HCT116 (cell line): ENCODE results near the gene LRRC9. TPM values are rescaled to one million over a fixed set of nuclear protein-coding genes. Genes with fewer than 3 reads are reported as not detected.

Experiments
- ATAC-seq: fragments of 200-7000 bp; cut with Tn5 transposase; 2 replicates; pipeline ENCODE4 v1.9.1; 2020; ENCODE audit warnings: mild to moderate bottlenecking, moderate library complexity
- BruUV-seq: library from RNA; stranded (reverse); fragments of 400-500 nt; replicated peaks from 2 replicates; lab custom pipeline; 2021; lab: Mats Ljungman, UMichigan
- CTCF ChIA-PET: fragments of 300-600 bp; sonication (Branson Sonifier 250); formaldehyde crosslinking; loops from one replicate; lab custom pipeline; 2021; ENCODE audit warnings: antibody characterized with exemption; lab: Charles Lee
- POLR2A ChIA-PET: fragments of 300-600, 350-600 bp; sonication (Branson Sonifier 250); formaldehyde crosslinking; loops from one replicate; lab custom pipeline; 2021; ENCODE audit warnings: antibody characterized with exemption; lab: Charles Lee
- RAD21 ChIA-PET, 2 experiments: fragments of 300-600 bp; sonication (Branson Sonifier 250); formaldehyde crosslinking; loops; one replicate each; lab custom pipeline; 2023; ENCODE audit warnings: low total read pairs in 2 of 2; ENCODE audit not compliant: uncharacterized antibody in 2 of 2, unreplicated experiment in 2 of 2, low non-redundant PET in 1 of 2; lab: Charles Lee
- DNase-seq: peaks from one replicate; pipeline ENCODE4 v3.0.0-alpha.2; 2010; ENCODE audit warnings: low read depth, low spot score
- H2AFZ ChIP-seq: fragments of 200-600 bp; shearing (Covaris generic), sonication (generic); 2 replicates; pipeline ENCODE4 v1.6.1; 2017; ENCODE audit warnings: low read depth, mixed run types, mixed read lengths, antibody characterized with exemption, low read length; ENCODE audit not compliant: poor library complexity, severe bottlenecking
- H3K27ac ChIP-seq: 2 replicates; pipeline ENCODE4 v1.5.1; 2012; ENCODE audit warnings: low read depth, low read length
- H3K27me3 ChIP-seq: fragments of 200-600 bp; sonication (generic); 2 replicates; pipeline ENCODE4 v1.6.1; 2016; ENCODE audit warnings: mixed run types, low read length, mixed read lengths; ENCODE audit not compliant: insufficient read depth
- H3K36me3 ChIP-seq, 2 experiments: fragments of 200-500 bp in 1 of 2; fragments of 200-600 bp in 1 of 2; sonication (Bioruptor generic) in 1 of 2; sonication (generic) in 1 of 2; 2 replicates each; pipeline versions ENCODE4 v1.5.1 to v1.6.1; 2014 to 2016; ENCODE audit warnings: low read length in 2 of 2, inconsistent platforms in 1 of 2, mixed read lengths in 1 of 2, mixed run types in 1 of 2; ENCODE audit not compliant: insufficient read depth in 2 of 2, control insufficient read depth in 1 of 2
- H3K4me1 ChIP-seq, 2 experiments: fragments of 200-600 bp in 1 of 2; sonication (generic) in 1 of 2; 2 replicates each; pipeline versions ENCODE4 v1.5.1 to v1.6.1; 2012 to 2017; ENCODE audit warnings: low read length in 2 of 2, inconsistent platforms in 1 of 2, mild to moderate bottlenecking in 1 of 2, mixed read lengths in 1 of 2, mixed run types in 1 of 2, moderate library complexity in 1 of 2; ENCODE audit not compliant: insufficient read depth in 2 of 2, control insufficient read depth in 1 of 2
- H3K4me2 ChIP-seq: fragments of 200-600 bp; sonication (generic); 2 replicates; pipeline ENCODE4 v1.6.1; 2017; ENCODE audit warnings: mixed run types, low read length, mixed read lengths
- H3K4me3 ChIP-seq, 2 experiments: fragments of 200-600 bp in 1 of 2; sonication (generic) in 1 of 2; replicated peaks in 1 of 2; 2 replicates each; pipeline ENCODE4 v1.5.1; 2011 to 2016; ENCODE audit warnings: low read length in 2 of 2, control low read depth in 1 of 2, low read depth in 1 of 2, mild to moderate bottlenecking in 1 of 2, mixed read lengths in 1 of 2, mixed run types in 1 of 2
- H3K79me2 ChIP-seq: fragments of 200-600 bp; sonication (generic); 2 replicates; pipeline ENCODE4 v1.6.1; 2017; ENCODE audit warnings: mild to moderate bottlenecking, mixed run types, low read length, moderate library complexity, mixed read lengths; ENCODE audit not compliant: insufficient read depth
- H3K9ac ChIP-seq: fragments of 200-600 bp; sonication (generic); 2 replicates; pipeline ENCODE4 v1.6.1; 2016; ENCODE audit warnings: low read length, mixed read lengths
- H3K9me2 ChIP-seq: fragments of 200-600 bp; sonication (generic), shearing (Covaris generic); 2 replicates; pipeline ENCODE4 v1.6.1; 2017; ENCODE audit warnings: mixed run types, mild to moderate bottlenecking, moderate library complexity; ENCODE audit not compliant: insufficient read depth
- H3K9me3 ChIP-seq, 2 experiments: fragments of 200-500 bp in 1 of 2; fragments of 200-600 bp in 1 of 2; sonication (Bioruptor generic) in 1 of 2; sonication (generic) in 1 of 2; 2 replicates each; pipeline ENCODE4 v1.6.1; 2014 to 2017; ENCODE audit warnings: low read length in 2 of 2, mixed read lengths in 2 of 2, inconsistent platforms in 1 of 2, low read depth in 1 of 2, mild to moderate bottlenecking in 1 of 2, mixed run types in 1 of 2, moderate library complexity in 1 of 2; ENCODE audit not compliant: control insufficient read depth in 1 of 2, insufficient read depth in 1 of 2
- H4K20me1 ChIP-seq: fragments of 200-600 bp; sonication (generic), shearing (Covaris generic); 2 replicates; pipeline ENCODE4 v1.6.1; 2017; ENCODE audit warnings: mixed run types, mild to moderate bottlenecking, moderate library complexity; ENCODE audit not compliant: insufficient read depth
- CEBPB ChIP-seq: IDR thresholded peaks from 2 replicates; pipeline ENCODE4 v1.6.1; 2012; ENCODE audit warnings: low read depth
- ELF1 ChIP-seq: IDR thresholded peaks from 2 replicates; pipeline ENCODE4 v1.6.1; 2012; ENCODE audit warnings: low read depth, borderline replicate concordance
- EZH2 ChIP-seq: fragments of 200-600 bp; sonication (generic); IDR thresholded peaks from 2 replicates; pipeline ENCODE4 v1.6.1; 2017; ENCODE audit warnings: antibody characterized with exemption, mixed run types
- EZH2phosphoT487 ChIP-seq: fragments of 200-600 bp; IDR thresholded peaks from 2 replicates; pipeline ENCODE4 v1.6.1; 2018; ENCODE audit warnings: antibody characterized with exemption, borderline replicate concordance
- FOSL1 ChIP-seq: IDR thresholded peaks from 2 replicates; pipeline ENCODE4 v1.6.1; 2012; ENCODE audit warnings: low read depth
- POLR2AphosphoS5 ChIP-seq: IDR thresholded peaks from 2 replicates; pipeline ENCODE4 v1.6.1; 2011; ENCODE audit warnings: mild to moderate bottlenecking, low read depth, low read length, moderate library complexity
- REST ChIP-seq: IDR thresholded peaks from 2 replicates; pipeline ENCODE4 v1.6.1; 2012; ENCODE audit warnings: low read depth
- SIN3A ChIP-seq: IDR thresholded peaks from 2 replicates; pipeline ENCODE4 v1.6.1; 2012; ENCODE audit warnings: low read depth
- SRF ChIP-seq: IDR thresholded peaks from 2 replicates; pipeline ENCODE4 v1.6.1; 2012; ENCODE audit warnings: low read depth
- TCF7L2 ChIP-seq: IDR thresholded peaks from 2 replicates; pipeline ENCODE4 v1.7.0; 2011; ENCODE audit warnings: borderline replicate concordance, inconsistent platforms; ENCODE audit not compliant: insufficient read depth, insufficient read length; ENCODE audit errors: extremely low read depth
- YY1 ChIP-seq: IDR thresholded peaks from 2 replicates; pipeline ENCODE4 v1.6.1; 2011; ENCODE audit warnings: low read length, low read depth, moderate library complexity, mild to moderate bottlenecking; ENCODE audit not compliant: insufficient replicate concordance; ENCODE audit errors: extremely low read depth
- ZBTB33 ChIP-seq: IDR thresholded peaks from 2 replicates; pipeline ENCODE4 v1.6.1; 2011; ENCODE audit warnings: mild to moderate bottlenecking, low read length, moderate library complexity; ENCODE audit not compliant: insufficient replicate concordance; ENCODE audit errors: extremely low read depth
- ZFX ChIP-seq: fragments of 450-650 bp; IDR thresholded peaks from 2 replicates; pipeline ENCODE4 v1.6.1; 2017
- intact Hi-C: fragments of 100-400 bp; cut with micrococcal nuclease; formaldehyde crosslinking; loops from 2 replicates; pipeline ENCODE4 v1.10.0; 2022
- total RNA-seq: library from RNA; stranded (reverse); gene quantifications from one replicate; pipeline ENCODE4 v1.2.1, GENCODE V29; 2021; ENCODE audit not compliant: unreplicated experiment
- TF ChIP-seq, protein P1 (sequence below): IDR thresholded peaks from 2 replicates; pipeline ENCODE4 v1.6.1; 2012
- TF ChIP-seq, protein P2 (sequence below): IDR thresholded peaks from 2 replicates; pipeline ENCODE4 v1.6.1; 2012
- TF ChIP-seq, protein P3 (sequence below), 3 experiments: fragments of 200-600 bp in 1 of 3; sonication (generic) in 1 of 3; IDR thresholded peaks in 2 of 3; conservative IDR thresholded peaks in 1 of 3; 2 replicates each; pipeline ENCODE4 v1.5.1; 2012 to 2017; ENCODE audit warnings: low read depth in 2 of 3, low read length in 2 of 3, antibody characterized with exemption in 1 of 3, borderline replicate concordance in 1 of 3, control low read depth in 1 of 3, mild to moderate bottlenecking in 1 of 3, mixed read lengths in 1 of 3, mixed run types in 1 of 3, moderate library complexity in 1 of 3; ENCODE audit not compliant: insufficient read depth in 1 of 3

The LRRC9 gene
- total RNA-seq, 1 experiment from 2014 or later = not detected

DNA sequence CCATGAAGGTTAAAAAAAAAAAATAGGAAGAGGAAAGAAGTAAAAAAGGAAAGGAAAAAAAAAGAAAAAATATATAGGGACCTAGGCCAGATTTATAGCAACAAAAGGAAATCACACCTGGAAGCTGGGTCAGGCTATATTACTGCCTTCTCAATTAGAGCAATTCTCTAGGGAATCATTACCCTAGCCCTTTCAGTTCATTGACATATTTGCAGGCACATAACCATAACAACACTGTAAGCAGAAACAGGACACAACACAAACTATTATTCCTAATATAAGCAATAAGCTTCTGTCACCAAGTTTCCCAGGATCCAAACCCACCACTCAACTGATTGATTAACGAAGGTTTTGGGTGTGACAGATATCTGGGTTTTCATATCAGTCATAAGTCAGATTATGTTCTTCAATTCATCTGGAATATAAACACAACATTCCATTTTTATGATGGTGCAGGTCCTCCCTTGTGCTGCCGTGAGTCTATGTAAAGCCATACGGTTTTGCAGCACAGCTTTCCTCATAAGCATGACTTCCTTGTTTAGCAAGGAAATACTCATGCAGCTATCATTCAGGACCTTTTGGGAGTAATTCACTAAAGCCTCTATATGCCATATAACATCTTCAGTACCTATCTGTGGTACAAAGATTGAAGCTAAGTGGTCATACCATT, 176.0 kb downstream of the LRRC9 start:
- CTCF ChIA-PET = no interaction called here
- TF ChIP-seq, protein P1, sequence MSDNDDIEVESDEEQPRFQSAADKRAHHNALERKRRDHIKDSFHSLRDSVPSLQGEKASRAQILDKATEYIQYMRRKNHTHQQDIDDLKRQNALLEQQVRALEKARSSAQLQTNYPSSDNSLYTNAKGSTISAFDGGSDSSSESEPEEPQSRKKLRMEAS = no peak
- TF ChIP-seq FOSL1 = no peak
- no peak for TF ChIP-seq YY1
- TF ChIP-seq, protein P2, sequence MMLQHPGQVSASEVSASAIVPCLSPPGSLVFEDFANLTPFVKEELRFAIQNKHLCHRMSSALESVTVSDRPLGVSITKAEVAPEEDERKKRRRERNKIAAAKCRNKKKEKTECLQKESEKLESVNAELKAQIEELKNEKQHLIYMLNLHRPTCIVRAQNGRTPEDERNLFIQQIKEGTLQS = no peak
- TF ChIP-seq, protein P3, sequence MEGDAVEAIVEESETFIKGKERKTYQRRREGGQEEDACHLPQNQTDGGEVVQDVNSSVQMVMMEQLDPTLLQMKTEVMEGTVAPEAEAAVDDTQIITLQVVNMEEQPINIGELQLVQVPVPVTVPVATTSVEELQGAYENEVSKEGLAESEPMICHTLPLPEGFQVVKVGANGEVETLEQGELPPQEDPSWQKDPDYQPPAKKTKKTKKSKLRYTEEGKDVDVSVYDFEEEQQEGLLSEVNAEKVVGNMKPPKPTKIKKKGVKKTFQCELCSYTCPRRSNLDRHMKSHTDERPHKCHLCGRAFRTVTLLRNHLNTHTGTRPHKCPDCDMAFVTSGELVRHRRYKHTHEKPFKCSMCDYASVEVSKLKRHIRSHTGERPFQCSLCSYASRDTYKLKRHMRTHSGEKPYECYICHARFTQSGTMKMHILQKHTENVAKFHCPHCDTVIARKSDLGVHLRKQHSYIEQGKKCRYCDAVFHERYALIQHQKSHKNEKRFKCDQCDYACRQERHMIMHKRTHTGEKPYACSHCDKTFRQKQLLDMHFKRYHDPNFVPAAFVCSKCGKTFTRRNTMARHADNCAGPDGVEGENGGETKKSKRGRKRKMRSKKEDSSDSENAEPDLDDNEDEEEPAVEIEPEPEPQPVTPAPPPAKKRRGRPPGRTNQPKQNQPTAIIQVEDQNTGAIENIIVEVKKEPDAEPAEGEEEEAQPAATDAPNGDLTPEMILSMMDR (IDR thresholded peaks at IDR 0.05 in 2 of 3, conservative IDR thresholded peaks at IDR 0.05 in 1 of 3; ENCODE audit: borderline replicate concordance in 1 of 3, insufficient read depth in 1 of 3, low read depth in 2 of 3, low read length in 2 of 3) = no peak
- no peak for TF ChIP-seq CEBPB
- no peak for TF ChIP-seq ELF1
- no peak for TF ChIP-seq EZH2phosphoT487
- TF ChIP-seq EZH2 = no peak
- no peak for TF ChIP-seq POLR2AphosphoS5
- no peak for TF ChIP-seq SIN3A
- TF ChIP-seq TCF7L2 = no peak
- TF ChIP-seq ZFX = no peak
- no peak for TF ChIP-seq ZBTB33
- TF ChIP-seq REST = no peak
- no peak for TF ChIP-seq SRF
- no peaks in the 10 kb centered on the region for H3K9me3 ChIP-seq
- RAD21 ChIA-PET = interaction anchor here in 1 of 2 experiments (0.7 kb wide), 1 partner anchor 86 kb away, joined by 3 read pairs; no protein-coding TSS in a partner anchor
- no peak overlapping the region for H3K4me2 ChIP-seq
- no TSS peak for BruUV-seq
- H3K27me3 ChIP-seq = no peaks in the 10 kb centered on the region
- POLR2A ChIA-PET = no interaction called here
- no peak overlapping the region for H2AFZ ChIP-seq
- H3K4me1 ChIP-seq = peaks cover 6 to 17% of the 10 kb centered on the region in 2 experiments; a peak in 3 of 4 replicates
- H4K20me1 ChIP-seq = no peaks in the 10 kb centered on the region
- H3K27ac ChIP-seq = no peak overlapping the region
- intact Hi-C loops = no loop called here
- DNase-seq (no peak), ATAC-seq (no peak)
- peaks cover 86% of the 10 kb centered on the region for H3K79me2 ChIP-seq
- H3K9ac ChIP-seq = no peak overlapping the region
- no peak overlapping the region for H3K4me3 ChIP-seq
- no peaks in the 10 kb centered on the region for H3K9me2 ChIP-seq
- peaks cover 0 to 11% of the 10 kb centered on the region in 2 experiments; a peak in 2 of 4 replicates for H3K36me3 ChIP-seq
